GM19455 (cell line): ENCODE measurements around the gene DUSP11.
"Not testable (repeated sequence)": the region's sequence is repeated elsewhere in the genome, so short reads cannot be mapped to it uniquely, and the experiment has no call there.

Experiments
- ATAC-seq: cut with Tn5 transposase; IDR thresholded peaks from one replicate; pipeline ENCODE4 v1.9.1; 2021; ENCODE audit not compliant: unreplicated experiment

DUSP11 gene

GRCh38 chr2:73779467-73780236 lies at the start of gene DUSP11:
Gene DUSP11, minus strand, starts transcription at chr2:73780103. Its CDS starts 129 bp downstream, at chr2:73779974.
- peak; percentile 99 for ATAC-seq

GRCh38 chr2:73828818-73829570 lies 49.1 kb upstream of the DUSP11 start, which contains the start of gene STAMBP:
Gene STAMBP, plus strand, starts transcription at chr2:73828961. Its CDS starts 1,896 bp downstream, at chr2:73830857.
- peak; percentile 84 for ATAC-seq

DNA sequence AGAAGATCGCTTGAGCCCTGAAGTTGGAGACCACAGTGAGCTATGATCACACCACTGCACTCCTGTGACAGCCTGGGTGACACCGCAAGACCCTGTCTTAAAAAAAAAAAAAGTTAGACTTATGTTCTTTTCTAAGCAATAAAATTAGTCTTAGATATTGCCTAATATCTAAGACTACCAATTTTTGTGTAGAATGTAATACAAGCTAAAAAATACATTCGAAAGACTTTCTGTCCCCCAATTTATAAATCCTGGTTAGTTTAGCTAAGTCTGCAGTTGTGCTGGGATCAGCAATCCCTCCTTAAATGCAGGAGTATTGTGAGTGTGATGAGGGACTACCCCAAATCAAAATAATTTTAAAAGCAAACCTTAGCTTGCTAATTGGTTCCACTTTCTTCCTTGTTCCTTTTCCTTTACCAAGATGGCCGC lies 48.5 kb upstream of the DUSP11 start:
- ATAC-seq, result no peak

DNA sequence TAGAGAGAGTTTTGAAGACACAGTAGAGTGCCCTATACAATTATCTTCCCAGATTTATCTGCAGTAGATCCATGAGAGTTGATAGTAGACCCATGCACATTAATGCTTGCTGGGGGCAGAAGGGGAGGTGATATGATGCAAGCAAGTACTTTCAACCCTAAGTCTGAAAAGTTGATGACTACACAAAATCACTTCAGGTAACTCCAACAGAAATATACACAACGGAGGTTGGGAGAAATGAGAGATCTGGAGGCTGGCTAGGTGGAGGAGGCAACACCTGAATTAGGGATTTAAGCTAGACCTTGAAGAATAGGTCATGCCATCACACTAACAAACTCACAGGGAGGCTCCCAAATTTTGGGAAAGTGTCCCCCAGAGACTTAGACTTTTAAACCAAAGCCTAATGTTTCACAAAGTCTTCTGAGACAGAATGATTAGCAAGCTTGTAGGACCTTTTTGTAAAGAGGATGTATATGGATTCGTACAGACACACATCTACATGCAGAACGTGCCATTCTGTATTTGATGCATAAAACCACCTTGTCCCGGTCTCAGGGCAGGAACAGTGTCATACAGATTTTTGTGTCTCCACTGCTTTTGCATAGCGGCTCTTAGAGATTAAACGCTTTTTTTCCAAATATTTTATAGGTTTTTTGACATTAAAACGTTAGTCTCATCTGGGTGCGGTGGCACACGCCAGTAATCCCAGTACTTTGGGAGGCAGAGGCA lies 47.9 kb upstream of the DUSP11 start:
- ATAC-seq, result no peak

DNA sequence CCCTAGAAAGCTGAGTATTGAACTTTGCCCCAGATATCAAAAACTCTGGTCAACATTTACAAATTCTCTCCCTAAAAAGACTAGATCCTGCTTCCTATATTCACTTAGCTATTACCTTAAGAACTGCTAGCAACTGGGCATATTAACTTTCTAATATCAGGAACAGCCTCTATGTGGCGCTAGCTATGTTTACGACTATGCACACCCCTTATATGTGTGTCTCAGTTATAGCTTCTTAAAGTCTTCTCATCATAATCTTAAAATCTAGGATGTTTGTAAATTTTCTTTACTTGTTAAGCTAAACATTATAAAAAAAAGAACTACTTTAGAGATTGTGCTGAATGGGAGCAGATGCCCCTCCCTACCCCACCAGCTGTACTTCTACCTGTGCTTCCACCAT lies 47.1 kb upstream of the DUSP11 start:
- no peak for ATAC-seq

GRCh38 chr2:73825408-73825807 lies 45.5 kb upstream of the DUSP11 start:
- no peak for ATAC-seq

GRCh38 chr2:73823916-73824523 lies 44.1 kb upstream of the DUSP11 start:
- no peak for ATAC-seq

DNA sequence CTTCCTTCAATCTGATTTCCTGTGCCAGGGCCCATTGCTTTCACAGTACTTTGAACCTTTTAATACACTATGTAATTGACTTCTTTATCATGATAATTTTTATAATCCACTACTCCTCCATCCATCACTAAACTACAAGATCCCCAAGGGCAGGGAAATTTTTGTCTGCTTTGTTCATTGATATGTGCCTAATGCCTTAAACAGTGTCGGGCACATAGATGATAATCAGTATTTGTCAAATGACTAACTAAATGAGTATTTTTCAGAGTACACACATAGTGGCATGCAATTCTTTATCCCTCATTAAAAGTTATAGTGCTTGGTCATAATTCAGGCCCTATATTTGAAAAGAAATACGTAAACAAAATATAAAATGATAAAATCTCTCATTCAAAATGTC lies 43.5 kb upstream of the DUSP11 start:
- ATAC-seq, result no peak

DNA sequence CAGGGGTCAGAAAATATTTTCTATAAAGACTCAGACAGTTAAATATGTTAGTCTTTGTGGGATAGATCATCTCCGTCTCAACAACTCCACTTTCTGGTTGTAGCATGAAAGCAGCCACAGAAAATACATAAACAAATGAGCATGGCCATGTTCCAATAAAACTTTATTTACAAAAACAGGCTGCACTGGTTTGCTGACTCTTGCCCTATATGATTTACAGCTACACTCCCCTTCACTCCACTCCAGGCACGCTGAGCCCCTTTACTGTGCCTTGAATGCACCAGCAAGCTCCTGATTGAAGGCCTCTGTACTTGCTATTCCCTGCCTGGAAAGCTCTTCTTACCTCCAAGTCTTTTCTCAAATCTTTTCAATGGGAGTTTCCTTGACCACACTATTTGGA lies 43.1 kb upstream of the DUSP11 start:
- no peak for ATAC-seq

DNA sequence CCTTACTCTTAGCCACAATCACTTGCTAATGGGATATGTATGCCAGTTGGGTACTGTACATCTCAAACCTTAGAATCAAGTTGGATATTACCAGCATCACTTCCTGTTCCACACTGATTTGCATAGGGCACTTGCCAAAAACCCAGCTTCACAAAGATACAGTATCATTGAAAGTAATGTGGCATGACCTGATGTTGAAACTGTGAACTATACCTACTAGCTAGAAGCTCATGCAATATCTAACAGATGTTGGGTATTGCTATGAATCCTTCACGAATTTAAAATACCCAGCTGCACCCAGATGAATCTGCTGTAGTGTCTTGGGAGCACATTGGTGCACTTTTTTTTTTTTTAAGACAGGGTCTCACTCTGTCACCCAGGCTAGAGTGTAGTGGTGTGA lies 42.4 kb upstream of the DUSP11 start:
- no peak for ATAC-seq

- ATAC-seq, result no peak
Observed at GRCh38 chr2:73821669-73822068, 41.8 kb upstream of the DUSP11 start.

GRCh38 chr2:73821227-73821626 lies 41.3 kb upstream of the DUSP11 start:
- peak; percentile 59 for ATAC-seq

- no peak for ATAC-seq
Observed at GRCh38 chr2:73818296-73818695, 38.4 kb upstream of the DUSP11 start.

GRCh38 chr2:73812635-73813034 lies 32.7 kb upstream of the DUSP11 start:
- ATAC-seq, result no peak

DNA sequence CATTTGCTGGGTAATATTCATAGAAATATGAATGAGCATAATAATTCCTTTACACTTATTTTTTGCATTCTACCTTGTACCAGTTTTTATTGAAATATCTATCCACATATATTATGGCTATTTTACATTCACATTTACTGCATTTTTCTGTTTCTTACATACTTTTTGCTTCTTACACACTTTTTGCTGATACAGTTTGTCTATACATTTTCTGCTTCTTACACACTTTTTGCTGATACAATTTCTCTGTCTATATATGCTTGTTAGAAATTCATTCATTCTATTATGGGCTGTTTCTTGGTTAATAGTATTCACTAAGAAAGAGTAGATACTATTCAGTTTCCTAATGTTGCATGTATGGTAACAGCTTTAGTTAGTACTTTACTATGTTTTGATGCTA lies 32.0 kb upstream of the DUSP11 start:
- no peak for ATAC-seq

DNA sequence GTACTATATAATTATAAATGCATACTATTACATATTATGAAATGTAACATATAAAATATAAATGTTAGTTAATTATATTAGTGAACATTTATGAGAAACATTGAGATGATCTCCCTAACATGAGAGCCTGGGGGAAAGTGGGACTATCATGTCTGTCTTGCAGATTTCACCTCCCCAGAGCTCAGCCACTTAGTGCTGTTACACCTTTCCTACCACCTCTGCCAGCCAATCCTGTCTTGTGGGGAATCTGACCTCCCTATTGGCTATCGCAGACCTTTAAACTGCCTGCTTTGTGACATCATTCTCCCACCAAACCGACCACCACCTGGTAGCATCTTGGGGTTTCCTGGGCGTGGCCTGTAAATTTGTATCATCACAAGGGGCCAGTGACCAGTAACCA lies 4.0 kb upstream of the DUSP11 start, which contains the start of gene C2orf78:
TSS of gene C2orf78 (plus strand) at position 301 of the 400 bp plus-strand sequence. CDS start 127 bp downstream, outside the sequence.
- ATAC-seq, result not testable (repeated sequence)

- ATAC-seq, result not testable (repeated sequence)
Observed at GRCh38 chr2:73783402-73783801, 3.5 kb upstream of the DUSP11 start.

DNA sequence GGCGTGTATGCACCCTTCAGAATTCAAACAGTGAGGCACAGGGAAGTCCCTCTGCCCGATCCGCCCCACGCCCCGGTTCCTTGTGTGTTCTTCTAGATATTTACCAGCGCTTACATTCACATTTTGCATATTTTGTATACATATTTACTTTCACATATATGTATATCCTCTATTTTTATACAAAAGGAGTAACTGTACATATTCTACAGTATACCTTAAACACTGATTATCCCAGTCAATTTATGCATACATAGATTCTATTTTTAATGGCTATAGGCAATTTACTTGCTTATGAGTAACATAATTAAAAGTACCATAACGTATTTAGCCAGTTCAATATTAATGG lies 307 bp upstream of the DUSP11 start:
- ATAC-seq, result no peak

DNA sequence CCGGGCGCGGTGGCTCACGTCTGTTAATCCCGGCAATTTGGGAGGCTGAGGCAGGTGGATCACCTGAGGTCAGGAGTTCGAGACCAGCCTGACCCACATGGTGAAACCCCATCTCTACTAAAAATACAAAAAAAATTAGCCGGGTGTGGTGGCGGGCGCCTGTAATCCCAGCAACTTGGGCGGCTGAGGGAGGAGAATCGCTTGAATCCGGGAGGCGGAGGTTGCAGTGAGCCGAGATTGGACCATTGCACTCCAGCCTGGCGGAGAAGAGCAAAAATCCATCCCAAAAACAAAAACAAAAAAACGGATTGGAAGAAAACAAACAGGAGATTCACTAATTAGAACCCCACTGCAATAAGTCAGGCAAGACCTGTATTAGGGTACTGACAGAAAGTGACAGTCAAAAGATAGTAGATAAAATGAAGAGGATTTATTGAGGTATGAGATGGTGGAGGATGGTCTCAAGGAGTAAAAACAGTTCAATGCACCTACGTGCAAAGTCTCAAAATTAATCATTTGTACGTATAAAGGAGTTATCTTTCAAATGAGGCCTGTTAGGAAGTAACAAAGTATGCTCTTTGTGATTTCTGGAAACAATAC lies 936 bp downstream of the DUSP11 start:
- ATAC-seq, result not testable (repeated sequence)

DNA sequence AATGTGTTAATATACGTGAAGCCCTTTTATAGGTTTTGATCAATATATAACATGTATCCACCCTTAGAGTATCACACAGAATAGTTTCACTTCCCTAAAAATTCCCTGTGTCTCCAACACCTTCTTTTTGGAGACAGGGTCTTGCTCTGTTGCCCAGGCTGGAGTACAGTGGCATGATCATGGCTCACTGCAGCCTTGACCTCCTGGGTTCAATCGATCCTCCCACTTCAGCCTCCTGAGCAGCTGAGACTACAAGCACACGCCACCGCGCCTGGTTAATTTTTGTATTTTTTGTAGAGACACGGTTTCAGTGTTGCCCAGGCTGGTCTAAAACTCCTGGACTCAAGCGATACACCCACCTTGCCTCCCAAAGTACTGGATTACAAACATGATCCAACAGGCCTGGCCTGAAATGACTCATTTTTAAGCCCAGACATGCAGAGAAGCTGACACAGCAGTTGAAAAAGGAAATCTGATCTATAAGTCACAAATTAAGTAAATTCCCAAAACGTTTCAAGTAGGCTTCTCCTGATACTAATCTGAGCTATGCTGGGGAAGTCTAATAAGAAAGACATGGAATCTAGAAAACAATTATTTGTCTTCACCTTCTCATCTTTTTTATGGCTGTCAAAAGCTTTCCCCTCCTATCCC lies 2.9 kb downstream of the DUSP11 start:
- ATAC-seq, result no peak
